GM21367 (cell line): ENCODE data around the gene PRXL2B.

ENCODE experiments used
- ATAC-seq: cut with Tn5 transposase; IDR thresholded peaks from one replicate; pipeline ENCODE4 v1.9.1; 2021; ENCODE audit not compliant: unreplicated experiment

The PRXL2B gene

DNA sequence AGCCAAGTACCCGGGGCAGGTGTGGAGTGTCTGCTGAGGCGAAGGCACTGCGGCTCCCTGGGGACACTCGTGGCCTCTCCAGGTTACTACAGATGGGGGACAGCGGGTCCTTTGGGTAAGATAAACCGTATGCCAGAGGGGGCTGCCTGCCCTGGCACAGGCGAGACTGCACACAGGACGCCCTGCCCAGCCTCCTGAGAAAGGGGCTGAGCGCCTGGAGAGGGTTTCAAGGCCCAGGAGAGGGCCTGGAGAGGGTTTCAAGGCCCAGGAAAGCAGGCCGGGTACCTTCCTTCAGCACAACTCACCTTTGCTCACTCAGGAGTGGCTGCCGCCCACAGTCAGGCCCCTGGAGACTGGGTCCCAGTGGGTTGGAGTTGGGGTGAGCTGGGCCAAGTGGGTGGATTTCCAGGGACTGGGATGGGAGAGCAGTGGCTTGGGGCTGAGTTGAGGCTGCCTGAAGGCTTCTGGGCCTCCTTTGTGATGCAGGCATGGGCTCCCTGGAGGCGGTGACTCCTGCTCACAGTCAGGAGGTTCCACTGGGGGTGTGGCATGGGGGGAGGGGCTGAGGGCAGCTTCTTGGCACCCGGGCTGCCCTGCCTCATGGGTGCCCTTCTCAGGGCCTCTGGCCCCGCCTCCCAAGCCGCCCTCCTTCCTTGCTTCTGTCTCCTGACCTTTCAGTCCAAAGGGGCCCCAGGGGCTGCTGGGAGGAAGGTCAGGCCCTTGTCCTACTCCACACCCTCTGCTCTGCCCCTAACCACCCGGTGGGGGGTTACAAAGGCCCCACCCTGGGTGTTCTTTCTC lies 46.2 kb downstream of the PRXL2B start, which contains the start of gene MMEL1:
MMEL1 (minus strand) TSS at position 456 of the 801 bp plus-strand sequence. CDS start 3,532 bp downstream, outside the sequence.
- ATAC-seq = no peak

GRCh38 chr1:2633366-2633935 lies 46.9 kb downstream of the PRXL2B start:
- no peak for ATAC-seq

DNA sequence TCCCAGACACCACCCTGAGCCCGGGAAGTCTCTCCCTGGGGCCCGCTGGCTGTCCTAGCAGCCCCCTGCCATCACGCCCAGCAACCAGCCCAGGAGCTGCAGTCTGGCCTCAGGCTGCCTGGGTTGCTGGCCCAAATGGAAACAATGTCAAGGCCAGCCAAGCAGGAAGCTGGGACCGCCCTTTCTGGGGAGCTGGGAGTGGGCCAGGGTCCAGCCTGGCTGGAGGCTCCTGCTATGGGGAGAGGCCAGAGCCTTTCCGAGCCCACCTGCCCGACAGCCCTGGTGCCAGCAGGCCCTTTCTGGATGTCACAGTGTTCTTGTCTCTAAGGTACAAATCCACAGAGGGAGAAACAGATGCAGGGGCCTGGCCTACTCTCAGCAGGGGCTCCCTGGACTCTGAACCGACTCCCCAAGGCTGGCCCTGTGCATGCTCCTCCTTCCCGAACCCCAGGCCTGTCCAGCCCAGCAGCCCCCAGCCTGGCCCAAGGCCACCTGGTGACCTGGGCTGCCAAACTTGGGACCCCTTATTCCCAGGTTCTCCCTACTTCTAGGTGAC lies 47.4 kb downstream of the PRXL2B start:
- no peak for ATAC-seq

DNA sequence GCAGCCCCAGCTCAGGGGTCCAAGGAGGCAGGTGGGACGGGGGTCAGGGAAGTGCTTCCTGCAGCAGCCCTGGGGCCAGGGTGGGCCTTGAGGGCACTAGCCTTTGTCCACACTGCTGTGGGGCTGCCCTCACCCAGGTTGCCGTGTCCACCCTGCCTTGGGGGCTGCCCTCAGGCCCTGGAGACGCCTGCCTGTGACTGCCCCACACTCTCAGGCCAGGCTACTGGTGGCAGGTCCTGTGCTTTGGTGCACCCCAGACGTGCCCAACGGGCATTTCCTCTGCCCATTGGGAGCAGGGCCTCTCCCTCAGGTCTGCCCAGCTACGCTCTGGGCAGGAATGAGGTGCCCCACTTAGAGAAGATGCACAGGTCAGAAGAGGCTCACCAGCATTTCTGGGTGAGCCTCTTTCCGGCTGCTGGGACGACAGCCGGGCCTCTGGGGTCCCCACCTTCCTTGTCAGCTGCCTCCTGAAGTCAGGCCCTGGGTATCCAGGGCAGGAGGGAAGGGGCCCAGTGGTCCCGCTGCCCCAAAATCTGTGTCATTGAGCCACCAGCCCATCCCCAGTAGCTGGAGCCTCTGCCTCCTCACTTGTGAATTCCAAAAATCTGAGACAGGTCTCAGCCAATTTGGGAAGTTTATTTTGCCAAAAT lies 48.9 kb downstream of the PRXL2B start:
- ATAC-seq = no peak

- no peak for ATAC-seq
Measured at GRCh38 chr1:2636733-2637132, 50.2 kb downstream of the PRXL2B start.

GRCh38 chr1:2637442-2638145 lies 51.0 kb downstream of the PRXL2B start:
- ATAC-seq = no peak

- ATAC-seq = no peak
Measured at GRCh38 chr1:2638466-2639115, 52.0 kb downstream of the PRXL2B start.

- no peak for ATAC-seq
Measured at GRCh38 chr1:2639203-2639602, 52.6 kb downstream of the PRXL2B start.

GRCh38 chr1:2639607-2640521 lies 53.3 kb downstream of the PRXL2B start:
- no peak for ATAC-seq

- no peak for ATAC-seq
Measured at GRCh38 chr1:2640626-2641025, 54.0 kb downstream of the PRXL2B start.
